ENCODE results near the gene AOPEP. TPM values are rescaled to one million over a fixed set of nuclear protein-coding genes. Genes with fewer than 3 reads are reported as not detected.
A peak's percentile ranks its signal among the peaks of the same experiment; 100 is the strongest.
"Not testable (repeated sequence)": the region's sequence is repeated elsewhere in the genome, so short reads cannot be mapped to it uniquely, and the experiment has no call there.

The AOPEP gene
- total RNA-seq, 4 donors from 2014 or later, result 305 to 458 (median 419) TPM

- intact Hi-C loops (cut with DNase I), result no loop called here
- 94% methylated on average over 3 of the region's 3 CpGs for WGBS
Measured at GRCh38 chr9:94846739-94847138, 120.2 kb downstream of the AOPEP start.

GRCh38 chr9:94847486-94847885, 121.0 kb downstream of the AOPEP start:
- Histone ChIP-seq H3K27me3 (no peaks in the 10 kb centered on the region), H3K4me1 (peaks cover 0 to 10% (median 4%) of the 10 kb centered on the region in 4 donors), H3K27ac (replicated peaks in 1 of 4) (no peak overlapping the region), H3K9me3 (no peaks in the 10 kb centered on the region), H3K36me3 (no peaks in the 10 kb centered on the region), H3K4me3 (no peak overlapping the region)
- no peak for DNase-seq (ENCODE audit: extremely low spot score)
- TF ChIP-seq POLR2A (IDR thresholded peaks at IDR 0.05; ENCODE audit: low read depth) (no peak), CTCF (IDR thresholded peaks at IDR 0.05) (no peak), POLR2AphosphoS5 (IDR thresholded peaks at IDR 0.05) (peak in 1 of 2 donors; percentile 10)
- intact Hi-C loops (cut with DNase I), result no loop called here
- 61% methylated on average over 3 of the region's 3 CpGs for WGBS

More at GRCh38 chr9:94846739-94847138, 120.2 kb downstream of the AOPEP start:
- H3K27me3 ChIP-seq, result no peaks in the 10 kb centered on the region
- no peaks in the 10 kb centered on the region for H3K9me3 ChIP-seq
- DNase-seq (ENCODE audit: extremely low spot score), result no peak
- no peak overlapping the region for H3K4me3 ChIP-seq
- H3K27ac ChIP-seq (replicated peaks in 1 of 4), result no peak overlapping the region
- TF ChIP-seq CTCF (IDR thresholded peaks at IDR 0.05), result no peak
- no peak for TF ChIP-seq EP300 (IDR thresholded peaks at IDR 0.05)
- no peak for TF ChIP-seq POLR2AphosphoS5 (IDR thresholded peaks at IDR 0.05)
- TF ChIP-seq POLR2A (IDR thresholded peaks at IDR 0.05; ENCODE audit: low read depth), result no peak
- peaks cover 0 to 10% (median 4%) of the 10 kb centered on the region in 4 donors for H3K4me1 ChIP-seq
- no peaks in the 10 kb centered on the region for H3K36me3 ChIP-seq

GRCh38 chr9:94848791-94849190, 122.3 kb downstream of the AOPEP start:
- DNase-seq (ENCODE audit: extremely low spot score); H3K36me3 ChIP-seq; H3K27ac ChIP-seq (replicated peaks in 1 of 4); H3K27me3 ChIP-seq; intact Hi-C loops (cut with DNase I); H3K9me3 ChIP-seq; H3K4me3 ChIP-seq: not testable (repeated sequence)
- WGBS, result 95% methylated on average over 10 of the region's 10 CpGs
- H3K4me1 ChIP-seq, result peaks cover 0 to 10% (median 4%) of the 10 kb centered on the region in 4 donors

- no peak for TF ChIP-seq EP300 (IDR thresholded peaks at IDR 0.05)
- TF ChIP-seq POLR2AphosphoS5 (IDR thresholded peaks at IDR 0.05), result no peak
- TF ChIP-seq CTCF (IDR thresholded peaks at IDR 0.05), result no peak
- no peak for TF ChIP-seq POLR2A (IDR thresholded peaks at IDR 0.05; ENCODE audit: low read depth)
- WGBS, result 93% methylated on average over 14 of the region's 14 CpGs
- intact Hi-C loops (cut with DNase I), result no loop called here
- Histone ChIP-seq H3K4me1 (peaks cover 0 to 10% (median 4%) of the 10 kb centered on the region in 4 donors), H3K4me3 (no peak overlapping the region), H3K27me3 (no peaks in the 10 kb centered on the region), H3K27ac (replicated peaks in 1 of 4) (no peak overlapping the region), H3K36me3 (no peaks in the 10 kb centered on the region), H3K9me3 (no peaks in the 10 kb centered on the region)
- DNase-seq (ENCODE audit: extremely low spot score), result no peak
Measured at GRCh38 chr9:94850540-94851434, 124.3 kb downstream of the AOPEP start.

GRCh38 chr9:94851467-94851866, 125.0 kb downstream of the AOPEP start:
- Histone ChIP-seq H3K4me3 (no peak overlapping the region), H3K36me3 (no peaks in the 10 kb centered on the region), H3K4me1 (peaks cover 0 to 10% (median 4%) of the 10 kb centered on the region in 4 donors), H3K27me3 (no peaks in the 10 kb centered on the region), H3K9me3 (no peaks in the 10 kb centered on the region), H3K27ac (replicated peaks in 1 of 4) (no peak overlapping the region)
- no peak for TF ChIP-seq POLR2A (IDR thresholded peaks at IDR 0.05; ENCODE audit: low read depth)
- intact Hi-C loops (cut with DNase I), result no loop called here
- 92% methylated on average over 4 of the region's 4 CpGs for WGBS
- DNase-seq (ENCODE audit: extremely low spot score), result no peak

All from esophagus muscularis mucosa (tissue), 4 donors.